ENCODE measurements around the gene ATP5PD.

The ATP5PD gene

DNA sequence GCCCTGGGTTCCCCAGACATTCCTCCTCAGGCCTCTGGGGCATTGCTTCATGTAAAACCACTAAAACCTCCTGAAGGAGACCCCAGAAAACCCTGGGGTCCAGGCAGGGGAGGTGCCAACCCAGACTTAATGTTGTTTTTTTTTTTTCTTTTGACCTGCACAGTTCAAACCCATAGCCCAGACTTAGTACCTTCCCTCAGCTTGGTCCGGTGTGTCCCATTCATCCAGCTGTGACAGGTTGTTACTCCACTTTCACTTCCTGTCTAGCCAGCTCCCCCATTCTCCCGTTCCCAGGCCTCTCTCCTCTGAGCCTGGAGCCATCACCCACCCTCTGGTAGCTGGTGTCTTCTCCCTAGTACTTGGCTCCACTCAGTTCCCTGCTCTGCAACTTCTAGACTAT lies 54.5 kb downstream of the ATP5PD start:
- no peak overlapping the region for H3K4me3 ChIP-seq (replicated peaks; ENCODE audit: low read depth, low read length)
- TF ChIP-seq, protein P1, sequence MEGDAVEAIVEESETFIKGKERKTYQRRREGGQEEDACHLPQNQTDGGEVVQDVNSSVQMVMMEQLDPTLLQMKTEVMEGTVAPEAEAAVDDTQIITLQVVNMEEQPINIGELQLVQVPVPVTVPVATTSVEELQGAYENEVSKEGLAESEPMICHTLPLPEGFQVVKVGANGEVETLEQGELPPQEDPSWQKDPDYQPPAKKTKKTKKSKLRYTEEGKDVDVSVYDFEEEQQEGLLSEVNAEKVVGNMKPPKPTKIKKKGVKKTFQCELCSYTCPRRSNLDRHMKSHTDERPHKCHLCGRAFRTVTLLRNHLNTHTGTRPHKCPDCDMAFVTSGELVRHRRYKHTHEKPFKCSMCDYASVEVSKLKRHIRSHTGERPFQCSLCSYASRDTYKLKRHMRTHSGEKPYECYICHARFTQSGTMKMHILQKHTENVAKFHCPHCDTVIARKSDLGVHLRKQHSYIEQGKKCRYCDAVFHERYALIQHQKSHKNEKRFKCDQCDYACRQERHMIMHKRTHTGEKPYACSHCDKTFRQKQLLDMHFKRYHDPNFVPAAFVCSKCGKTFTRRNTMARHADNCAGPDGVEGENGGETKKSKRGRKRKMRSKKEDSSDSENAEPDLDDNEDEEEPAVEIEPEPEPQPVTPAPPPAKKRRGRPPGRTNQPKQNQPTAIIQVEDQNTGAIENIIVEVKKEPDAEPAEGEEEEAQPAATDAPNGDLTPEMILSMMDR (IDR thresholded peaks at IDR 0.05; ENCODE audit: low read depth, low read length, missing control alignments), result no peak
- no peak for DNase-seq (ENCODE audit: extremely low read depth, low read depth)

DNA sequence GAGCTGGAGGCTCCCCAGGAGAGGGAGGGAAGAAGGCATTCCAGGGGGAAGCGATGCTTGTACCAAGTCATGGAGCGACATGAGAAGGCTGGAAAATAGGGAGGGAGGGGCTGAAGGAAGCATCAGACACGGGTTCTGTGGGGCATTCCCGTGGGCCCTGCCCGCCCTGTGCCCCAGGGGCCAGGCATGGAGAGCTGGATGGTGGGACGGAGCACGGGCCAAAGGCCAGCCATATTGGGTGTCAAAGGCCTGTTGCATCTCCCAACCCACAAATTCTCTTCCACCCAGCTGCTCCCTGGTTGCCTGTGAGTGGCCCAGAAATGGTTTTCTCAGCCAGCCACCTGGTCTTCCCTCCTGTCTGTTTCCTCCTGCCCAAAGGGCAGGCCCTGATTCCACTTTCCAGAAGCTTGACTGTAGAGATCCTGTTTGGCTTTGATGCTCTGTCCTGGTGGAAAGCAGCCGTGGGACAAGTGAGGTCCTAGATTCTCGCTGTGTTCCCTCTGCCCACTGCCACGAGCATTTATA lies 56.1 kb downstream of the ATP5PD start:
- H3K4me3 ChIP-seq (replicated peaks; ENCODE audit: low read depth, low read length), result no peak overlapping the region
- TF ChIP-seq, protein P1 (IDR thresholded peaks at IDR 0.05; ENCODE audit: low read depth, low read length, missing control alignments), result no peak
- DNase-seq (ENCODE audit: extremely low read depth, low read depth), result no peak
